Suppressor macrophage treated with lipopolysaccharide for 4 hours (primary cell): ENCODE results near the gene DOCK6.
A peak's percentile ranks its signal among the peaks of the same experiment; 100 is the strongest.
"Not testable (repeated sequence)": the region's sequence is repeated elsewhere in the genome, so short reads cannot be mapped to it uniquely, and the experiment has no call there.

Experiments used
- DNase-seq: peaks from one replicate; pipeline ENCODE4 v3.0.0-alpha.2; 2020

The DOCK6 gene

DNA sequence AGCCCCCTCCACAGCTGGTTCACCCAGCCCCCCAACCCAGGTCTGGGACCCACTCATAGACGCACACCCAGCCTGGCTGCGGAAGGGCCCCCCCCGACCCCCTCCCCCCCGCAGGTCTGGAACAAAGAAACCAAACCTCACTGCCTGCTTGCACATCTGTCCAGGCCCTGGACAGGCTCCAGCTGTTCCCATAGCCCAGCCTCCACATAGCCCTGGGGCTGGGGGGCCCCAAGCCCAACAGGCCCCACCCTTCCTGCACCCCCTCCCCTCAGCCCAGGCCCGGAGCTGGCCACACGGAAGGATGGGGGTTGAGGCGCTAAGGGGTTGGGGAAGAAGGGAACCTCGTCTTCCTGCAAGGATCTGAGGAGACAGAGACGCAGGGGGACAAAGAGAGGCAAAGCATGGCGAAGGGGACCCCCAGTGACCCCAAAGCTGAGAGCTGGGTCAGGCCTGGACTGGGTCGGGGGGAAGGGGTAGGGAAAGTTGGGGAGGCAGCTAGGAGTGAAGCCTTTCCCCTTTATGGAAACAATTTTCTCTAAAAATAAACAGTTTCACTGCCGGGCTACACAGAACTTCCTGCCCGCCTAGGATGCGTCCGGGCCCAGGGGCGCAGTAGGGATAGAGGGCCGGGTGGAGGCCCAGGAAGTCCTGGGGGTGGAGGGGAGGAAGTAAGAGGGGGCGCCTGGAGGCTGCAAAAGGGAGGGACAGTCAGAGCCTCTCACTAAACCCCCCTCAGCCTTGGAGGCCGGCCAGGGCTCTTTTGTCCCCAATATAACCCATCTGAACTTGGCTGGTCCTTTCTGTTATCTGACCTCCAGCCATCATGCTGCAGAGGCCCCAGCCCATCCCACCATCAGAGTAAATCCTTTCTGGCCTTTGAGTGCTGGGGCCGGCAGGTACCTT lies 67.4 kb downstream of the DOCK6 start:
- DNase-seq, result peak; percentile 22

DNA sequence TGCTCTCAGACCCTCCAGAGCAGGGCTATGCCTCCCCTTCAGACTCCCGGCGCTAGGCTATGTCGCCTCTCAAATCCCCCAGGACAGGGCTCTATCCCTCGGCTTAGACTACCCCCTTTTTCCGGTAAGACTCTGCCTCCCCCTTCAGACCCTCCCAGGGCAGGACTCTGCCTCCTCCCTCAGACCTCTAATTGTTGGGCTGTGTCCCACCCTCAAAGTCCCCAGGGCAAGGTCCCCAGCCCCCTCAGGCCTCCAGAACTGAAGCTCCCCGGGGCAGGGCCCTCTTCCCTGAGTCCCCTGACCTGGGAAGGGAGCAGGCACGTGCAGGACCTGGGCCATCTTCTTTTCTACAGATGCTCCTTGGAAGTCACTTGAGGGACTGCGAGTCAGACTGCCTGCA lies 68.2 kb downstream of the DOCK6 start:
- no peak for DNase-seq

DNA sequence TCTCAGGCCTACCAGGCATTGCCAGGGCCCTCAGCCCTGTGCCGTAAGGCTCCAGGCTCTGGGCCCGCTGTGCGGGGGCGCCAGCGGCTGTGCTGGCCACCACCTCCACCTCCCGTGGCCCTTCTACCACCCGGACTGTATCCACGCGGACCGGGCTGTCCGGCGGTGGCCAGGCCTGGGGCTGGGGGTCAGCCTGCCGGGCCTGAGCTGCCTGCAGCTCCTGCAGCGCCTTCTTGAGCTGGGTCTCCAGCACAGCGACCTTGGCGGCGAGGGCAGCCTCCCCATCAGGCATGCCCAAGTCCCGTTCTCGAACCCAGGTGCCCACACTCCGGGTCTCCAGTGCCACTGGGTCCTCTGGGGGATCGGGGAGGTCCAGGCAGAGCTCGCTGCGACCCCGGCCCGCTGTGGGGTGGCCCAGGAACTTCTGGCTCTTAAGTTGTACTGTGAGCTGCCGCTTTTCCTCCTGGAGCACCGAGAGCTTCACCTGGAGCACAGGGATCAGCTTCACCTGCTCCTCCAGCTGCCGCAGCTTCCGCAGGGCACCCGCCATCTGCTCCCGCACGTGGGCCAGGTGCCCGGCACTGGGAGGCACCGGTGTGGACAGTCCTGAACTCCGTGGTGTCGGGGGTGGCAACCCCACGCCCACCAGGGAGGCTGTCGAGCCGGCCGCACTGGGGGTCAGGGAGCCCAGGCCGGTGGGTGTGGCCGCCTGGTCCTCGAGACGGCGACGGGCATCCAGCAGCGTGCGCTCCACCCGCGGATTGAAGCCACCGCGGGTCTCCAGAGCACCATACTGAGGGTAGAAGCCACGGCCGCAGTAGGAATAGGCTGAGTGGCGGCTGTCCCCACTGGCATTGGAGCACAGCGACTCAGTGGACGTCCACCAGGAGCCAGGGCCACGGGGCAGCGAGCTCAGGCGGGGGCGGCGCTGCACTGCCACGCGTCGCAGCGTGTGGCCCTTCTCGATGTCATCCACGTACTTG lies 69.1 kb downstream of the DOCK6 start:
- no peak for DNase-seq

DNA sequence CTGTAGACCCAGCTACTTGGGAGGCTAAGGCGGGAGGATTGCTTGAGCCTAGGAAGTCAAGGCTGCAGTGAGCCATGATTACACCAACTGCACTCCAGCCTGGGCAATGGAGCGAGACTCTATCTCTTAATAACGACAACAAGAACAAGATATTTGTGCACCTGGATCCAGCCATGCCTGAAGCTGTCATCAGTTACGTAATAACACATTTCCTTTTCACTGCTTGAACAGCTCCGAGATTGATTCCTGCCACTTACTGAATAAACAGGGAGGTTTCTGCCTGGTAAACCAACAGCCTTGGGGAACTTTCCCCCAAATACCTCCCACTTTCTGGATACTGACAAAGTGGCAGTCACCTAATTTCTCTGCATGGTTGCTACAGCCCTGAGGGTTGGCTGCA lies 70.4 kb downstream of the DOCK6 start:
- DNase-seq, result no peak

DNA sequence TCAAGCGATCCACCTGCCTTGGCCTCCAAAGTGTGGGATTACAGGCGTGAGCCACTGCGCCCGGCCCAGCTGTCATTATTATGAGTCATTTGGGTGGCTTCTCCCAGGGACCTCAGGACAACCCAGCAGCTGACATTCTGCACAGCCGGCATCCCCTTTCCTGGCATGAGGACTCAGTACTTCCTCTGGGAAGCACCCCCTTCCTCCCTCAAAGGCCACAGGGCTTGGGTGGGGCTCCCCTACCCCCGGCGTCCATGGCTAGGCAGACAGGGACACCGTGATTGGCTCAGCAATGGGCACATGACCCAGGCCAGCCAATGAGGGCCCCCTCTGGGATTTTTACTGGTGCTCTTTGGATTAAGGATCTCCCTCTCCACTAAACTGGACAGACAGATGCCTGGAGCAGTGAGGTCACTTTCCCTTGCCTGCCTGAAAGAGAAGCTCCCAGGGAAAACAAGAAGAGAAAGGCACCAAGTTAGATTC lies 71.0 kb downstream of the DOCK6 start:
- DNase-seq, result peak; percentile 95

DNA sequence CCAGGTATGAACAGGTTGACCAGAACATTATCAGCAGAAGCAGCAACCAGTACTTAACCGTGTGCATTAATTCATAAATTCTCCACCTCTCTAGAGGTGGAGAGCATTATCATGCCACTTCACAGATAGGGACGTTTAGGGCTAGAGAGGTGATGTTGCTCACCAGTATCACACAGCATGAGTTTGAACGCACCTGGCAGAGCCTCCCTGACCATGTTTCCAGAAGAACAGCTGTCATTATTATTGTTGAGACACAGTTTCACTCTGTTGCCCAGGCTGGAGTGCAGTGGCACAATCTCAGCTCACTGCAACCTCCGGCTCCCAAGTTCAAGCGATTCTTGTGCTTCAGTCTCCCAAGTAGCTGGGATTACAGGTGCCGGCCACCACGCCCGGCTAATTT lies 71.8 kb downstream of the DOCK6 start:
- DNase-seq, result no peak

DNA sequence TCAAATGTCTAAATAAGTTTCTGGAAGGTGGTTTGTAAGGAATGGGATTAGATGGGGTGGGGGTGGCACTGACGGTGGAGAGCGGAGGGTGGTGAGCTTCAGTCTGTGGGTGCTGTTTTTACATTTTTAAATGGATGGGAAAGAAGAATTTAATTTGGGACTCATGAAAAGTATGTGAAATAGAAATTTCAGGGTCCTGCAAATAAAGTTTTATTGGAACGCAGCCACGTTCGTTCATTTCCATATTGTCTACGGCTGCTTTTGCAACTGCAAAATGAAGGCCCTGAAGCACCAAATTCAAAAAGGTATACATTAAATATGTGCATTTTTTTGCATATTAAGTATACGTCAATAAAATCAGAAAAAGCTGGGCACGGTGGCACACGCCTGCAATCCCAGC lies 74.9 kb downstream of the DOCK6 start:
- no peak for DNase-seq

DNA sequence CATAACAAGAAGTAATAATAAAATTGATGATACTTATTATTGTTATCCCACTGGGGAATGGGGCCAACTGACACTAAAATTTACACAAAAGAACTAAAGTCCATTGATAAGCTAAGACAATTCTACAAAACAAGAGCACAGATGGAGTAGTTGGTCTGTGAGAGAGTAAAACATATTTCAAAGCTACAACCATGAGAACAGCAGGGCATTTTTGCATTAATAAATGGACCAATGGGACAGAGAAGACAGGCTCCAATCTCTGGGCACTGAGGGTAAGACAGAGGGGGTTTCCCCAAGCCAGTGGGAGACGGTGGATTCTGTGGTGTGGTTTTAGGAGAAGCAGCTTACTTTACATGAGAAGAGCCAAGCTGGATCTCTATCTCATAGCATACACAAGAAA lies 79.3 kb downstream of the DOCK6 start:
- no peak for DNase-seq

DNA sequence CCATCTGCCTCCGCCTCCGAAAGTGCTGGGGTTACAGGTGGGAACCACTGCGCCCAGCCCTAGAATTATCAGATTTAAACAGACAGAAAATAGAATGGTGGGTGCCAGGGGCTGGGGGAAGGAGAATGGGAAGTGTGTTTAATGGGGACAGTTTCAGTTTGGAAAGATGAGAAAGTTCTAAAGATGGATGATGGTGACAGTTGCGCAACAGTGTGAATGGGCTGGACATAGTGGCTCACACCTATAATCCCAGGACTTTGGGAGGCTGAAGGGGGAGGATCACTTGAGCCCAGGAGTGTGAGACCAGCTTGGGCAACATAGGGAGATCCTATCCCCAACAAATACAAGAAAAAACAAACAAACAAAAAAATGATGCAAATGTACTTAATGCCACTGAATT lies 80.8 kb downstream of the DOCK6 start:
- peak; percentile 30 for DNase-seq

DNA sequence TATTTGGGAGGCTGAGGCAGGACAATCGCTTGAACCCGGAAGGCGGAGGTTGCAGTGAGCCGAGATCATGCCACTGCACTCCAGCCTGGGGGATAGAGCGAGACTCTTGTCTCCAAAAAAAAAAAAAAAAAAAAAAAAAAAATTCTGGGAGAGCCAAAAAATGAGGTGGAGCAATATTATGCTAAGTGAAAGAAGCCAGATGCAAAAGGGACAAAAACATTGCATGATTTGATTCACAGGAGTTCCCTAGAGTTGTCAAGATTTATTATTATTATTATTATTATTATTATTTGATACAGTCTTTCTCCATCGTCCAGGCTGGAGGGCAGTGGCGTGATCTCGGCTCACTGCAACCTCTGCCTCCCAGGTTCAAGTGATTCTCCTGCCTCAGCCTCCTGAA lies 81.3 kb downstream of the DOCK6 start:
- not testable (repeated sequence) for DNase-seq

DNA sequence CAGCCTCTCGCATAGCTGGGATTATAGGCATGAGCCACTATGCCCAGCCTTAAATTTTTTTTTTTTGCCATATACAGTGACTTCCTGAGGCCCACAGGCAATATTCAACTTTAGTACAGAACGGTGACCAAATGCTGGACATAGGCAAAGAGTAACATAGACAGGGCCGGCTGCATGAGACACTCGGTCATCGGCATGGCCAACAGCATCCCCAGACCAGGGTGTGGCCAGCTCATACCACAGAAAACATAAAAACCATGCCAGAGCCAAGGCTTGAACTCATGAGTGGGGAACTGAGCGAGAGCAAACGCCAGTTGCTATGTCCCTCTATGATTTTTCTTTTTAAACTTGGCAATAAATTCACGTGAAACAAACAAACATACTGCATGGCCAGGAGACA lies 82.0 kb downstream of the DOCK6 start:
- no peak for DNase-seq

DNA sequence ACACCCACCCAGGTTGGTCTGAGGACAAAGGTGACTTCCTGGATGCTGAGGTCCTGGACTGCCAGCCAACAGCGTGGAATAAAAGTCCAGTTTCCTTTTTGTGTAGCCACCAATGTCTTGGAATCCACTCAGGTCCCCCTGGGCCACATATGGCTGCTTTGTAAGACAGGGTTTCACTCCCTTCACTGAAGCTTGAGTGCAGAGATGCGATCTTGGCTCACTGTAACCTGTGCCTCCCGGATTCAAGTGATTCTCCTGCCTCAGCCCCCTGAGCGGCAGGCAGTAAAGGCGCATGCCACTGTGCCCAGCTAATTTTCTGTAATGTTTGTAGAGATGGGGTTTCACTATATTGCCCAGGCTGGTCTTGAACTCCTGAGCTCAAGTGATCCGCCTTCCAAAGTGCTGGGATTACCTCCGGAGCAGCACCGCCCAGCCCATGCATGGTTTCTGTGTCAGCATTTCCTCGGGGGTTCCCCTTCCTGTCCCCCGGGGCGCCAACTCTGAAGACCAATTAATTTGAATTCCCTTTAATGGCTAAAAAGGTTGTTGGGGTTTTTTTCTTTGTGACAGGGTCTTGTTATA lies 82.5 kb downstream of the DOCK6 start:
- DNase-seq, result peak; percentile 59

DNA sequence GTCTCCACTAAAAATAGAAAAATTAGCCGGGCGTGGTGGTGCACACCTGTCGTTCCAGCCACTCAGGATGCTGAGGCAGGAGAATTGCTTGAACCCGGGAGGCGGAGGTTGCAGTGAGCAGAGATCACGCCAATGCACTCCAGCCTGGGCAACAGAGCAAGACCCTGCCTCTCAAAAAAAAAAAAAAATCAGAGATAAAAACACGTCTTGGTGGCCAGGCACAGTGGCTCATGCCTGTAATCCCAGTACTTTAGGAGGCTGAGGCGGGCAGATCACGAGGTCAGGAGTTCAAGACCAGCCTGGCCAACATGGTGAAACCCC lies 83.2 kb downstream of the DOCK6 start:
- not testable (repeated sequence) for DNase-seq

DNA sequence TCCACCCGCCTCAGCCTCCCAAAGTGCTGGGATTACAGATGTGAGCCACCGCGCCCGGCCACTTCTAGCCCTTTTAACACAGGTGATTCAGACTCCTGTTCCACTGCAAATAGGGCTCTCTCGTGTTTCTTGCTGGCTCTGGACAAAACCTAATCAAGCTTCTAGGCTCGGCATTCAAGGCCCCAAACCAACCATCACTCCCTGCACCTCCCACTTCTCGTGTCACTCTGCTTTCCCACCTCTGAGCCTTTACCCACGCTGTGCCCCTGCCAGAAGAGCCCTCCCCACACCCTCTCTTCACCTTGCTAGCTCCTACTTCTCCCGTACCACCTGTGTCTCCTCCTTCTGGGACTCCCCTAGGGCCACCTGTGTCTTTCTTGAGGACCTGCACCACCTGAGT lies 84.7 kb downstream of the DOCK6 start:
- no peak for DNase-seq

DNA sequence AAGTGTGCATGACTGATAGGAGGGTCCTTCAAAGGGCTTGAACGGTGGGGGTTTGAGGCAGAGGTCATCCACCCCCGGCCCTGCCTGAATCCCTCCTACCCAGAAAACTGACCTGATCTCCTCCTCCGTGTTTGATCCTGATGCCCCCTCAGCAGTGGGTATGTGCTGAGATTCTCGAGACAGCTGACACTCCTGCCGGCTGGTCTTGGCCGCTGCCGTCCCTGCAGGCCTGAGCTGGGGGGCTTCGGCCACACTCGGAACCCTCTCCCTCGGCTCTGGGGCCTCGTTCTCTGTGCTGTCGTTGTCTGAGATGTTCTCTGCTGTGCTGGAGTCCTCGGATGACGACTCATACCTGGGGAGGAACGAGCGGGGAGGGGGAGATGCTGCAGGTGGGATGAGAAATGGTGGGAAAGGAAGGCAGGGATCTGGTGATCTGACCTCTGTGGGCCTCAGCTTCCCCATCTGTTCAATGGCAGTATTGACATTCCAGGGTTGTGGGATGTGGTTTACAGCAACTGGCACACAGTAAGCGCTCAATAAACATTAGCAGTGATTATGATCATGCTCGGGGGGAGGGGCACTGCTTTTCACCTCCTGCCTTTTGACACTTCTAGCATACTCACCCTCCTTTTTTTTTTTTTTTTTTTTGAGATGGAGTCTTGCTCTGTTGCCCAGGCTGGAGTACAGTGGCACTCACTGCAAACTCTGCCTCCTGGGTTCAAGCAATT lies 85.7 kb downstream of the DOCK6 start:
- DNase-seq, result no peak

DNA sequence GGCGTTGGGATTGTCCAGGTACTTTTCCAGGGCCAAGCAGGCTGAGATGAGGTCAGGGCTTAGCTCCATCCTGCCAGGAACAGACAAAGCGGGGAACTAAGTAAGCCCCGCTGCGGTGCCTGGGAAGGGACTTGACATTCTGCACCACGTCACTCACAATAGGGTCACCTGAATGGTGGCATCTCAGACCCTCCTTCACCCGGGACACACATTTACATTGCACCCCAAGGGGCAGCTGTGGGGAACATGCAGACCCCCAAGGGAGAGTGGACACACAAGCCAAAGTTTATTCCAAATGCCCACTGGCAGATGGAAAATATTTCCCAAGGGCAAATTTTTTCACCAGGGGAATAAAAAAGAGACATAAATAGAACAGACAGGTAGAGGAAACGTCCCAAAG lies 86.4 kb downstream of the DOCK6 start:
- DNase-seq, result no peak

DNA sequence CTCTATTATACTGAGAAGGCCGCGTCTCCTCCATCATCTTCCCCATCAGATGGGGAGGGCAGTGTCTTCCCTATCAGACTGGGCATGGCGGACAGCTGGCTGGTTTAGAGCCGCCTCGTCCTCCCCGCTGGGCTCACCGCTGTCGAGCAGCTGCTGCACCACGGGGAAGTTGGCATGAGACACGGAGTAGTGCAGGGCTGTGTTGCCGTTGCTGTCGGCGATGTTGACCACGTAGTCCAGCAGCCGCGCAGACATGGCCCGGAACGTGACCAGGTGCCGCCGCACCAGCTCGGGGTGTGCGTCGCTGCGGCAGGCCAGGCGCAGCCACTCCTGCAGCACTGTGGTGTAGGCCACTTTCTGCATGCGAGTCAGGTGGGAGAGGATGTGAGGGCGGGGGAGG lies 88.0 kb downstream of the DOCK6 start:
- no peak for DNase-seq

DNA sequence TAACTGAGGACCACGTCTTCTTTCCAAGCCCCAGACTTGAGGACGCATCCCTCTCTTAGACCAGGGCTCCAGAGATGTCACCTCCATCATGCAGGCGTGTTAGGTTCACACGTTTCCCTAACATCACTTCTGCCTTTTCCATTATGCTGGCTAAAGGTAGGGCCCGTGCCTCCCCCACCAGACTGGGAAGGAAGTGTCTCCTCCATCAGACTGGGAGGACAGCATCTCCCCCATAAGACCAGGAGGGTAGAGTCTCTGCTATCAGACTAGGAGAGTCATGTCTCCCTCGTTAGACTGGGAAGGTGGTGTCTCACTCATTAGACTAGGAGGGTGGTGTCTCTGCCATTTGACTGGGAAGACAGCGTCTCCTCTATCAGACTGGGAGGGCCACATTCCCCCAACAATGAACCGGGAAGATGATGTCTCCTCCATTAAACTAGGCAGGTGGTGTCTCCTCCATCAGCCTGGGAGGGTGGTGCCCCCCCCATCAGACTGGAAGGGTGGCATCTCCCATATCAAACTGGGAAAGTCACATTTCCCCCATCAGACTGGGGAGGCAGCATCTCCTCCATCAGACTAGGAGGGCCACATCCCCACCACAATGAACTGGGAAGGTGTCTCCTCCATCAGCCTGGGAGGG lies 88.7 kb downstream of the DOCK6 start:
- DNase-seq, result no peak

DNA sequence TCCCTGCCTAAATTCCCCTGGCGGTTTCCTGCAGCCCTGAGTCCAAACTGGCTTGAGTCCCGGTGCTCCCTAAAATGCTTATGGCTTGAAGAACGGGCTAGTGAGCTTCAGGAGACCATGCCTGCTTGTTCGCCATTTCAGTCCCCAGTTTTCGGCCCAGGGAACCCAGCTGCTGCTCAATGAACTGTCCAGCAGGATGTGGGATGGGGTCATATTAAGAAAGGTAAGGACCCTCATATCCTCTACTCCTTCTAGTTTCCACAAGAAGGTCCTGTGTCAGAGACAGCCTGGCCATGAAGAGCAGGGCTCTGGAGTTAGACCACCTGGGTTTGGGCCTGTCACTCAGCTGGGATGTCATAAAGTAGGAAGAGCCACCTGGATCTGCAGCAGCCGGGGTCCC lies 89.7 kb downstream of the DOCK6 start:
- no peak for DNase-seq

DNA sequence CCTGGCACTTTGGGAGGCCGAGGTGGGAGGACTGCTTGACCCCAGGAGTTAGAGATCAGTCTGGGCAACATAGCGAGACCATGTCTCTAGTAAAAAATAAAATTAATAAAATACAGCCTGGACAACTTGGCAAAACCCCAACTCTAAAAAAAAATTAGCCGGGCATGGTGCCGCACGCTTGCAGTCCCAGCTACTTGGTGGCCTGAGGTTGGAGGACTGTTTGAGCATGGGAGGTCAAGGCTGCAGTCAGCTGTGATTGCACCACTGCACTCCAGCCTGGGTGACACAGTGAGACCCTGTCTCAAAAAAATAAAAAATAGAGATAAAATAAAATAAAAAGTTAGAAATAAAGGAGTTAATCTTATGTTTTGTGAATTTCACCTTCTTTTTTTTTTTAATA lies 91.2 kb downstream of the DOCK6 start:
- DNase-seq, result no peak

DNA sequence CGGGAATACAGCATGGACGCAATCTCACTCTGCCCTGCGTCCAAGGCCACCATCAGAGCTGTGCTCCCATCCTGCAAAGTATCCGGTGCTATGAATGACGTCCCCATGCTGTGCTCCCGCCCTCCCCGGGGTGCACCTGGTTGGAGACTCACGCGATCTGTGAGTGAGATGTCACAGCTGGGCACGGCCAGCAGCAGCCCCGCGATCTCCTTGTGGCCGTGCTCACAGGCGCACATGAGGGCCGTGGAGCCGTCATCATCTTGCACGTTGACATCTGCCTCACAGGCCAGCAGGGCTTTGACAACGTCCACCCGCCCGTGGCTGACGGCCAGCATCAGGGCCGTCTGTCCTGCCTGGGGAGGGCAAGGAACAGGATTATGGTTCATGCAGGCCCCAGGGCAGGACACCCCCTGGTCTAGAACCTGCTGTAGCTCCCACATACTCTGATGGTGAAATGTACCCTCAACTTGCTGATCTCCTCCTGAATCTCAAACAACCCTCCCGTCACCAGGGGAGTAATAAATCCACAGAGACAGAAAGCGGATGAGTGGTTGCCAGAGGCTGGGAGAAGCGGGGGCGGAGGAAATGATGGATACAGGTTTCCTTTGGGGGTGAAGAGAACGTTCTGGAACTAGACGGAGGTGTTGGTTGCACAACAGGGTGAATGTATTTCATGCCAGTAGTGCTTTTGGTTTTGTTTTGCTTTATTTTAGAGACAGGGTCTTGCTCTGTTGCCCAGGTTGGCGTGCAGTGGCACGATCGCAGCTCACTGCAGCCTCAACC lies 92.2 kb downstream of the DOCK6 start:
- no peak for DNase-seq
